NCI-H446 treated with DMSO at 0.1 percent for 48 hours (cell line): Measurements from ENCODE around the gene CYP4A11.
"Not testable (repeated sequence)": the region's sequence is repeated elsewhere in the genome, so short reads cannot be mapped to it uniquely, and the experiment has no call there.

ENCODE experiments used
- DNase-seq: peaks from one replicate; lab custom pipeline; 2025; lab: John Stamatoyannopoulos, UW

The CYP4A11 gene

DNA sequence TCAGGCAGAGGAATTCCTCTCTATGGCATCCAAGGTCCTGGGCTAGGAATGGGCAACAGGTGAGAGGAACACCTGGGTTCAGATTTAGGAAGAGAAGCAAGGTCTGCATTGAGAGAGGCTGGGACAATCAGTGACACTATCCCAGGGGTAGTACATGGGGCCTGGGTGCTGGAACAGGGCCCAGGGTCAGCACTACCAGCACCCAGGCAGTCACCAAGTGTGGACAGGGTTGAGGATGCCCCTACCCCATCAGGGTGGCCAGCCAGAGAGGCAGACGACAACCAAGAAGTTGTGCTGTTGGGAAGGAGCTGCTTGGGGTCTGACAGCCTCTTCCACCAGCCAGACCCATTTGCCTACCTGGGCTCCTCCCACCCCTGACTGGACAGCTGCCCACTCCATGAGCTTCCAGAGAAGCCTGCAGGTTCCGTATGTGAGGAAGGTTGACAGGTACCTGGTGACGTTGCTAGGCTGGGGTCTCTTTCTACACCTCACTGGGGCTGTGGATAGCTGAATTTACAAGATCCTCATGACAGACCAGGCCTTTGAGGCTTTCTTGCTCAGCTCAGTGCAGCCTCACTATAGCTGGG, 13.9 kb downstream of the CYP4A11 start:
- no peak for DNase-seq

DNA sequence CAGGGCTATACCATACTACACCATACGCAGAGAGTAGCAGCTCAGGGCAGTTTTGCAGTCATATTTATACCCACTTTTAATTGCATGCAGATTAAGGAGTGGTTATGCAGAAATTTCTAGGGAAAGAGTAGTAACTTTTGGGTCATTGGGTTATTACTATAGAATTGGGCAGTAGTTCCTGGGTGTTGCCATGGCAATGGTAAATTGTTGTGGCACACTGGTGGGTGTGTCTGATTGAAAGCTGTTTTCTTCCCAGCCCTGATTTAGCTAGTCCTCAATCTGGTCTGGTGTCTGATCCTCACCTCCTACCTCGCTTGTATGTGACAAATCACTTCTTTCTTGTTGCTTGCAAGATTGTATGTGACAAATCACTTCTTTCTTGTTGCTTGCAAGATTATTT, 30.5 kb downstream of the CYP4A11 start:
- DNase-seq, result no peak

DNA sequence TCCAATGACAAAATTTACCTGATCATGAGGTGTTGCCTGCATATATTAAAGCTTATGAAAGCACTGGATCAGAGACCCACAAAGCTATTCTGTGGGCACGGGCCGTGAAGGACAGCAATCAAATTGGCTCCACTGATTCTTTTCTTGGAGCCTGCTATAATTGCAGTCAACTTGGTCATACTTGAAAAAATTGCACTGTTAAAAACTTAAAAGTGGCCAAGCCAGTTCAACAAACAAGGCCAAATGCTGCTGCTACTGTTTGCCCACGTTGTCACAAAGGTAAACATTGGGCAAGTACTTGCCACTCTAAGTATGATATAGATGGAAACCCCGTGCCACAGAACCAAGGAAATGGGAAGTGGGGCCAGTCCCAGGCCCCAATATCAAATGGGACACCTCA, 37.8 kb downstream of the CYP4A11 start:
- DNase-seq, result no peak

DNA sequence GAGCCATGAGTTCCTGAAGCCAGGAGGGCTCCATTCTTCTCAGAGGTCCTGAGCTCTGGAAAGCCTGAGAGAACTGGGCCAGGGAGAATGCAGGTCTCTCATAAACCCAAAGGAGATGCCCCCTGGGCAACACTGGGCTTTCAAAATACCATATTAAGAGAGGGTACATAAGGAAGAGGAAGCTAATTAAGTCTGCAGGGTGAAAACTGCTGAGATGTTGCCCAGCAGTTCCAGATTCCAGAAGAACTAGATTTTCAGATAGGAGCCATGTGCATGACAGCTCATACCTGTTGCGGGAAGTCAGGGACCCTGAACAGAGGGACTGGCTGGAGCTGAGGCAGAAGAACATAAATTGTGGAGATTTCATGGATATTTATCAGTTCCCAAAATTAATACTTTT, 40.9 kb downstream of the CYP4A11 start:
- DNase-seq, result no peak

DNA sequence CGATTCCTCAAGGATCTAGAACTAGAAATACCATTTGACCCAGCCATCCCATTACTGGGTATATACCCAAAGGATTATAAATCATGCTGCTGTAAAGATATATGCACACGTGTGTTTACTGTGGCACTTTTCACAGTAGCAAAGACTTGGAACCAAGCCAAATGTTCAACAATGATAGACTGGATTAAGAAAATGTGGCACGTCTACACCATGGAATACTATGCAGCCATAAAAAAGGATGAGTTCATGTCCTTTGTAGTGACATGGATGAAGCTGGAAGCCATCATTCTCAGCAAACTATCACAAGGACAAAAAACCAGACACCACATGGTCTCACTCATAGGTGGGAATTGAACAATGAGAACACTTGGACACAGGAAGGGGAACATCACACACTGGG, 59.6 kb downstream of the CYP4A11 start:
- not testable (repeated sequence) for DNase-seq
